Pancreas (tissue), 10 donors: ENCODE results near the gene ZP1. TPM values are rescaled to one million over a fixed set of nuclear protein-coding genes. Genes with fewer than 3 reads are reported as not detected.

Experiments used
- ATAC-seq, 4 donors: fragments of 200-7000 bp; cut with Tn5 transposase; one replicate each; pipeline versions ENCODE4 v1.8.0 to v1.9.1; 2020; ENCODE audit warnings: mild to moderate bottlenecking in 4 of 4, moderate library complexity in 4 of 4
- DNase-seq, 6 donors: peaks; one replicate each; pipeline ENCODE4 v3.0.0-alpha.2; 2020
- FAIRE-seq: peaks from 2 replicates; lab custom pipeline; 2012; peaks lifted over from hg19 to GRCh38; lab: Jason Lieb, UNC
- H3K27ac ChIP-seq, 4 donors: fragments of 200-600 bp; sonication (generic); 1 replicate in 3 of 4; 2 replicates in 1 of 4; pipeline versions ENCODE4 v1.5.0 to v1.8.0; 2020
- H3K27me3 ChIP-seq, 4 donors: fragments of 200-600 bp; one replicate each; pipeline ENCODE4 v1.8.0; 2021
- H3K36me3 ChIP-seq, 3 donors: fragments of 200-600 bp; sonication (generic) in 1 of 3; one replicate each; pipeline versions ENCODE4 v1.5.0 to v1.8.0; 2020 to 2021
- H3K4me1 ChIP-seq, 3 donors: fragments of 200-600 bp; one replicate each; pipeline ENCODE4 v1.8.0; 2021
- H3K4me3 ChIP-seq, 4 donors: fragments of 200-600 bp; sonication (generic) in 2 of 4; one replicate each; pipeline versions ENCODE4 v1.5.0 to v1.8.0; 2020 to 2021
- H3K9me3 ChIP-seq, 4 donors: fragments of 200-600 bp; one replicate each; pipeline ENCODE4 v1.8.0; 2021
- CTCF ChIP-seq, 4 donors: fragments of 200-600 bp; sonication (generic) in 3 of 4; IDR thresholded peaks; one replicate each; pipeline versions ENCODE4 v1.5.0 to v1.8.0; 2021; ENCODE audit warnings: antibody characterized with exemption in 4 of 4
- WGBS, 2 donors: extraction: QIAGEN DNeasy Blood & Tissue Kit; methylation state at CpG; one replicate each; pipeline ENCODE4 v1.1.7; 2013; 5-methylcytosine and 5-hydroxymethylcytosine counted together
- intact Hi-C, 3 donors: fragments of 100-400 bp; cut with DNase I; formaldehyde crosslinking; loops; one replicate each; pipeline versions ENCODE4 v1.11.1 to v1.14.2; 2022
- polyA plus RNA-seq, 2 donors: library from polyadenylated mRNA; stranded (reverse); fragments of 200-250 nt; gene quantifications; one replicate each; pipeline ENCODE4 v1.2.3, GENCODE V29; 2013
- total RNA-seq, 6 donors: library from RNA; stranded (reverse); fragmentation: NEBNext Ultra II Directional in 4 of 6; extraction: Animal tissue kit (Norgen Biotek cat#: 25700) in 4 of 6; gene quantifications; one replicate each; pipeline versions ENCODE4 v1.2.1 to v1.2.4, GENCODE V29; 2021 to 2023
- donor health status: healthy with polysubstance abuse.
- donor health status: DM: no; HTN: no; CAD: no; lungs with moderate emphysema.
- donor health status: DM: no; HTN: no; CAD: no.
- donor health status: control.
- donor health status: control.
- donor health status: Bipolar disorder and iron deficiency.
- donor health status: DM: yes; HTN: yes; CAD: no.
- donor health status: DM: no; HTN: no; CAD: no.
- donor health status: DM: no; HTN: no; CAD: no.
- donor health status: DM: yes; HTN: yes; CAD: no.

The ZP1 gene
- total and polyA plus RNA-seq, 8 donors, result 0.34 to 1.5 TPM; not detected in 6

GRCh38 chr11:60869451-60869825 lies 2.1 kb downstream of the ZP1 start:
- H3K4me1 ChIP-seq, result no peaks in the 10 kb centered on the region
- no peak overlapping the region for H3K4me3 ChIP-seq
- FAIRE-seq, result no peak
- 83 to 87% methylated on average over 6 to 7 of the region's 7 CpGs for WGBS, 2 donors
- H3K27ac ChIP-seq, result no peak overlapping the region
- H3K27me3 ChIP-seq, result no peaks in the 10 kb centered on the region
- DNase-seq, result no peak
- ATAC-seq, result no peak
- no peak for TF ChIP-seq CTCF (IDR thresholded peaks at IDR 0.05)
- intact Hi-C loops, result no loop called here
- no peaks in the 10 kb centered on the region for H3K36me3 ChIP-seq
- no peaks in the 10 kb centered on the region for H3K9me3 ChIP-seq

DNA sequence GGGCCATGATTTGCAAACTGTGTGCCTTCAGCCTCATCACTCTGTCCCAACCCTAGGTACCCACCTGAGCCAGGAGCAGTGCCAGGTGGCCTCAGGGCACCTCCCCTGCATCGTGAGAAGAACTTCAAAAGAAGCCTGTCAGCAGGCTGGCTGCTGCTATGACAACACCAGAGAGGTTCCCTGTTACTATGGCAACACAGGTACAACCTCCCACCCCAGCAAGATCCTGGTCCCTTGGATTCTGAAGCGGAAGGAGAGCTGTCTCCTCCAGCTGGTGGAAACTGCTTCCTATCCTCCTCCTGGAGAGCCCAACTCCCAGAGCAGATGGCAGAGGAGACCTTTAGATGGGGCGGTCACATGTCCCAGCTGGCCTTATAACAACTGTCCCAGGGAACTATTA lies 2.9 kb downstream of the ZP1 start:
- Histone ChIP-seq H3K27ac (no peak overlapping the region), H3K36me3 (no peaks in the 10 kb centered on the region), H3K4me3 (no peak overlapping the region), H3K9me3 (no peaks in the 10 kb centered on the region), H3K4me1 (no peaks in the 10 kb centered on the region), H3K27me3 (no peaks in the 10 kb centered on the region)
- intact Hi-C loops, result no loop called here
- ATAC-seq (peak in 3 of 4 donors; percentile 15 to 66 (median 30)), FAIRE-seq (no peak), DNase-seq (no peak)
- no peak for TF ChIP-seq CTCF (IDR thresholded peaks at IDR 0.05)
- WGBS, 2 donors, result 63 to 64% methylated on average over 3 of the region's 3 CpGs

DNA sequence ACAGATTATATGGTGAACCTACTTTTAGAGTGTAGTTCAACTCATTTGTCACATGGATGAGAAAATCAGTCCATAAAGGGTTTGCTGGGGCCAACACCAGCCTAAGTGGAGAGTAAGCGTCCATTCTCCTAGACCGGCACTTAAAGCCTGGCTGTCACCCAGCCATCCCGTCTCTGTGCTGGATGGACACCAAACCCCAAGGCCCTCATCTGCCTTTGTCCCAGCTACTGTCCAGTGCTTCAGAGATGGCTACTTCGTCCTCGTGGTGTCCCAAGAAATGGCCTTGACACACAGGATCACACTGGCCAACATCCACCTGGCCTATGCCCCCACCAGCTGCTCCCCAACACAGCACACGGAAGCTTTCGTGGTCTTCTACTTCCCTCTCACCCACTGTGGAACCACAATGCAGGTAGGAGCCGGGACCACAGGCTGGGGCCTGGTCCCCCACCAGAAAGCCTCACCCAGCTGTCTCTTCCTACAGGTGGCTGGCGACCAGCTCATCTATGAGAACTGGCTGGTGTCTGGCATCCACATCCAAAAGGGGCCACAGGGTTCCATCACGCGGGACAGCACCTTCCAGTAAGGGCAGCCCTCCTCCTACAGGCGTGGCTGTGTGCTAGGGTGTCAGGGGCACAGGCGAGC lies 3.5 kb downstream of the ZP1 start:
- no peak for FAIRE-seq
- Histone ChIP-seq H3K27me3 (no peaks in the 10 kb centered on the region), H3K9me3 (no peaks in the 10 kb centered on the region), H3K36me3 (no peaks in the 10 kb centered on the region), H3K4me1 (no peaks in the 10 kb centered on the region), H3K4me3 (no peak overlapping the region), H3K27ac (no peak overlapping the region)
- intact Hi-C loops, result no loop called here
- WGBS, 2 donors, result 74 to 80% methylated on average over 13 of the region's 13 CpGs
- no peak for ATAC-seq
- no peak for DNase-seq
- no peak for TF ChIP-seq CTCF (IDR thresholded peaks at IDR 0.05)

- H3K27ac ChIP-seq, result no peak overlapping the region
- WGBS, 2 donors, result 68 to 77% methylated on average over 7 of the region's 7 CpGs
- H3K27me3 ChIP-seq, result no peaks in the 10 kb centered on the region
- no peaks in the 10 kb centered on the region for H3K4me1 ChIP-seq
- H3K4me3 ChIP-seq, result no peak overlapping the region
- FAIRE-seq (no peak), ATAC-seq (peak in 2 of 4 donors; percentile 5 to 37), DNase-seq (no peak)
- no peak for TF ChIP-seq CTCF (IDR thresholded peaks at IDR 0.05)
- no peaks in the 10 kb centered on the region for H3K36me3 ChIP-seq
- no peaks in the 10 kb centered on the region for H3K9me3 ChIP-seq
- intact Hi-C loops, result no loop called here
Observed at GRCh38 chr11:60871378-60872061, 4.2 kb downstream of the ZP1 start.
